ENCODE measurements around the gene C10orf90.

Gene C10orf90

GRCh38 chr10:126673565-126673964 is 3.1 kb upstream of the C10orf90 start:
- no peak for DNase-seq (ENCODE audit: low read depth in 2 of 2)

DNA sequence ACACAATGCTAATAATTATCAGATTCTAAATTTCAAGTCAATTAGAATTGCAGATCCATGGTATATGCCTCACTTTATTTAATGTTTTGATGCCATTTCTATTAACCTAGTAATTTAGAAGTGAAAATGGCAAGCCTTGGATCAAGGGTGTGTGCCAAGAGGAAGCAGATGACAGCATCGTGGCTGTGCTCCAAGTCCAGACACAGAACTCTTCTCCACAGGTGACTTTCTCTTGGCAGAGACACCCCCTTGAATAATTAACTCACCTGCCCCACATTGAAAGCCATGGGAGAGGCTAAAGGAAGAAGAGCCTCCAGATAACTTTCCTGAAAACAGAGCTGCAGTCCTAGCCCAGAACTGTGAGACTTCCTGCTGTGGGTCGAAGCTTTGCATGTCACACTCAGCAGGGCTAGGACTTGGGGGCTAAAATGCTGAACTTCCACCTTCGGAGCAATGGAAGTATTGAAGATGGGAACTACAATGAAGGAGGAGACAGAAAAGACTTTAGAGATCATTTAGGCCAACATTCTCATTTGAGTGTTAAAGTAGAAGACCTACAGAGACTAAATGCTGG is 996 bp upstream of the C10orf90 start:
- DNase-seq (ENCODE audit: low read depth in 2 of 2) = no peak

- no peak for DNase-seq (ENCODE audit: low read depth in 2 of 2)
Measured at GRCh38 chr10:126670895-126671261, 385 bp upstream of the C10orf90 start.

- no peak for DNase-seq (ENCODE audit: low read depth in 2 of 2)
Measured at GRCh38 chr10:126669168-126669567, 1.3 kb downstream of the C10orf90 start.

- no peak for DNase-seq (ENCODE audit: low read depth in 2 of 2)
Measured at GRCh38 chr10:126668505-126668904, 2.0 kb downstream of the C10orf90 start.

GRCh38 chr10:126667568-126667967 is 2.9 kb downstream of the C10orf90 start:
- no peak for DNase-seq (ENCODE audit: low read depth in 2 of 2)

- DNase-seq (ENCODE audit: low read depth in 2 of 2) = no peak
Measured at GRCh38 chr10:126665207-126665606, 5.3 kb downstream of the C10orf90 start.

DNA sequence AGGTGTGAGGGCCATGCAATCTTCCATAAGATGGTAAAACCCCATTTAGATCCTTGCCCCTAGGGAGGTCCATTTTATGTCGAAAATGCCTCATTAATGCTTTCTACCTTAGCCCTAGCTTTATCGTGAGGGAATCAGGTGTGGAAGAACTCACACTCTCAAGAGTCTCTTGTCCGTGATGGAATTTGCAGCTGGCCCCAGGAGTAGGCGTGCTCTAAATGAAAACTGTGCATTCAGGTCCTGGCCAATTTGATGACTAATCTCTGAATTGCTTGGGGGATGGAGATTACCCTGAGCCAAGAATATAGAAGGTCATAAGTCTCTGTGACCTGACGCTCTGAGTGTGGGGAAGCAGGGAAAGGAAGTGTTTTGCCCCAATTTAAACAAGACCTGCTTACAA is 6.6 kb downstream of the C10orf90 start:
- DNase-seq (ENCODE audit: low read depth in 2 of 2) = peak; percentile 49 to 57

DNA sequence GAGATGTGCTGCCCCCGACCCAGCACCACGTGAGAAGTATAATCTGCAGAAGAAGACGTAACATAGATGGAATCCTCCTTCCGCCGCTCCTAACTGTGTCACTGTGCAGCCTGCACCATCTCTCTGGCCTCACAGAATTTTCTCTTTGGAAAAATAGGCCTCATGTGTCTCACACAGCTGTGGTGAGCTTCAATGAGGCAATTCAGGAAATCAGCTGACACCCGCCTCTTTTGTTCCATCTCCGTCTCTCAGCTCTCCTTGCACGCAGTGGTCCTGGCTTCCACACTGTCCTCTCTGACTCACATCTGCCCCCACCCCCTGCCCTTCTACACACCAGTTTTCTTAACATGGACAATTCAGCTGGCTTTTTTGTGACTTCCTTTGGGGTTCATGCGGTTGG is 7.2 kb downstream of the C10orf90 start:
- peak; percentile 74 to 79 for DNase-seq (ENCODE audit: low read depth in 2 of 2)

DNA sequence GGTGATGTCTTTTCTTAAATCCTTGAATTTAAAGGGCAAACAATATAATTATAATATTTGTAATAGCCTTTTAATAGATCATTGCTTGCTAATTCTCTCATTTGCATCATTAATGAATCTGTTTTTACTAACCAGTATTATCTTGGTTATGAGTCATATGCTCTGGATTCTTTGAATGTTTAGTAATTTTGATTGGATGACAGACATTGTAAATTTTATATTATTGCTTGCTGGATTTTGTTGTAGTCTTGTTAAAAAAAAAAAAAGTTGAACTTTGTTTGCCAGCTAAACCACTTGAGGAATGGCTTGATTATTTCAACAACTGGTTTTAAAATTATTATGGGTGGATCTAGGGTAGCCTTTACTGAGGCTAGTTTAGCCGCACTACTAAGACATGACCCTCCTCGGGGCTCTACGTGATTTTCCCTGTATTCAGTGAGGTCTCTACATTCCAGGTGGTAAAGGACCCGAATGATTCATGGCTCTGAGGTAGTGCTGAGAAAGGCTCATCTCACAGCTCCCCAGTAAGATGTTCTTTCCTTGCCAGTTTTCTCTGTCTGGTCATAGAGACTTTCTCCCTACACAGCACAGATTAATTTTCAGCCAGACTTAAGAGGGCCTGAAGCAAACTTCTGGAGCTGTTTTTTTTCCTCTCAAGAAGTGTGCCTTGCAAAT is 8.5 kb downstream of the C10orf90 start:
- peak; percentile 78 to 79 for DNase-seq (ENCODE audit: low read depth in 2 of 2)

- DNase-seq (ENCODE audit: low read depth in 2 of 2) = no peak
Measured at GRCh38 chr10:126661356-126661755, 9.1 kb downstream of the C10orf90 start.

GRCh38 chr10:126659750-126660149 is 10.7 kb downstream of the C10orf90 start:
- DNase-seq (ENCODE audit: low read depth in 2 of 2) = no peak

GRCh38 chr10:126658928-126659327 is 11.6 kb downstream of the C10orf90 start:
- no peak for DNase-seq (ENCODE audit: low read depth in 2 of 2)

DNA sequence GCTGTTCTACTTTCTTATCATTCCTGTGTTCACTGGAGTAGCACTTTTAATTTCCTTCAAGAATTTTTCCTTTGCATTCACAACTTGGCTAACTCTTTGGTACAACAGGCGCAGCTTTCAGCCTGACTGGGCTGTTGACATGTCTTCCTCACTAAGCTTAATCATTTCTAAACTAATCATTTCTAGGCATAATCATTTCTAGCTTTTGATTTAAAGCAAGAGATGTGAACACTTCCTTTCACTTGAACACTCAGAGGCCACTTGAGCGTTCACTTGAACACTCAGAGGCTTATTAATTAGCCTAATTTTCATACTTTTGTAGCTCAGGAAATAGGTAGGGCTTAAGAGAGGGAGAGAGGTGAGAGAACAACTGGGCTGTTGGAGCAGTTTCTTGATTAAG is 15.9 kb downstream of the C10orf90 start:
- no peak for DNase-seq (ENCODE audit: low read depth in 2 of 2)

DNA sequence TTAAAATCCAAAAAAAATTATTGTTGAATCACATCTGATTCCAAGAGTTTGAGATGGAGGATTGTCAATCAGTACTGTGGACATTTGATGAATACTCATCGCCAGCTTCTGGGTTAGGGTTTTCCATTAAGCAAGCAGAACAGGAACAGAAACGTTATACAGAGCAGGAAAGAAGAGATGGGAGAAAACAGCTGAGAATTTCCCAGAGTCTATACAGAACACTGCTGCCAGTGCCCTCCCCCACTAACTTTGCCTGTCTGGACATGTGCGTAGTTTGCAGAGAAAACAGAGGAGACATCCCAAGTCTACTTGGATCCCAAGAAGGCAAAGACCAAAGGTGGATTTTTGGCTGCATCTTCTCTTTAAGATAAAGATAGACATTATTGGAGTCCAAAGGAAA is 19.0 kb downstream of the C10orf90 start:
- DNase-seq (ENCODE audit: low read depth in 2 of 2) = no peak

DNA sequence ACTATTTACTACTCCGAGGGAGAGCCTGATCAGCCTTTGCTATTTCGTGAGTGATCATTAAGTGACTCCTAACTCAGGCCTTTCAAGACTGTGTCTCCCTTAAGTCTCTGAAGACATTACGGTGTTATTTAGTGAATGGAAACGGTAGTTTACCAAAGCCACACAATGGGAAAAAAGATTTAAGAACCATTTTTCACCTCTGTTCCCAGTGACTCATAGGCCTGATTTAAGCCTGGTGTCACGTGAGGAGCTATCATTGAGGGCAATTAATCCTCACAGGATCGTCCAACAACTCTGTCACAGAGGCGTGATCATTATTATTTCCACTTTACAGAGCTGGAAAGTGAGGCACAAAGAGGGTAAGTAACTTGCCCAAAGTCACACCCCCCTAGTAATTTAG is 20.3 kb downstream of the C10orf90 start:
- no peak for DNase-seq (ENCODE audit: low read depth in 2 of 2)

DNA sequence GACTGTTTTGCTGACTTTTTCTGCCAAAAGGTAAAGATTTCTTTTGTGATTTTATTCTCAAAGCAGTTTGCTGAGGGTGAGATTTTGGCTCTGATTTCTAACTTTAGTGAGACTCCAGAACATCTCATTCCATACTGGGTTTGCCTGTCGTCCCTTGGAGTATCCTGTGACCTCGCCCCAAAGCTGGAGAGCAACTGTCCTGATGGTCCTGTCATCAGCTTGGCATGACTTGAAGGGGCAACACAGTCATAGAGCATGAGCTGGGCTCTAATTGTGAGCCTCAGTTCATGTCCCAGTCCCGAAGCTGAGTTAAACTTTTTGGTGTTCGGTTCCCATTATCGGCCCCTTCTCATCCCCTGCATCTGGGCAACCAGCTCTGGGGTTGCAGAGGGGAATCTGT is 23.4 kb downstream of the C10orf90 start:
- no peak for DNase-seq (ENCODE audit: low read depth in 2 of 2)

- DNase-seq (ENCODE audit: low read depth in 2 of 2) = peak; percentile 31 to 35
Measured at GRCh38 chr10:126646110-126646509, 24.4 kb downstream of the C10orf90 start.

DNA sequence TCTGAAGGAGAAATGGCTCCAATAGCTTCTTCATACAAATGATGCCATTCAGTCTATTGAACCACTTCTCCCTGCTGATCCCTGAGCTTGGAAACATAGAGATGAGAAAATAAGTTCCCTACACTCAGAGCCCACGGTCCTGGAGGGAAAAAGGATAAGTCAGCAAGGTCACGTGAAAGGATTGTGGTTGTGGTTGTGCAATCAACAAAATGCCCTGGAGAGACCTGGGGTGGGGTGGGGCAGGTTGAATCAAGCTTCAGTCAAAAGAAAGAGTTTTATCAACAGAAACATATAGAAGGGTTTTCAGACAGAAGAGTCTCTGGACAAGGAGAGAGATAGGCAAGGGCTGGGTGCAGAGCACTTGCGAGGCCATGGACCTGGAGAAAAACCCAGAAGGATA is 30.1 kb downstream of the C10orf90 start:
- DNase-seq (ENCODE audit: low read depth in 2 of 2) = no peak

- DNase-seq (ENCODE audit: low read depth in 2 of 2) = no peak
Measured at GRCh38 chr10:126639084-126639483, 31.4 kb downstream of the C10orf90 start.

DNA sequence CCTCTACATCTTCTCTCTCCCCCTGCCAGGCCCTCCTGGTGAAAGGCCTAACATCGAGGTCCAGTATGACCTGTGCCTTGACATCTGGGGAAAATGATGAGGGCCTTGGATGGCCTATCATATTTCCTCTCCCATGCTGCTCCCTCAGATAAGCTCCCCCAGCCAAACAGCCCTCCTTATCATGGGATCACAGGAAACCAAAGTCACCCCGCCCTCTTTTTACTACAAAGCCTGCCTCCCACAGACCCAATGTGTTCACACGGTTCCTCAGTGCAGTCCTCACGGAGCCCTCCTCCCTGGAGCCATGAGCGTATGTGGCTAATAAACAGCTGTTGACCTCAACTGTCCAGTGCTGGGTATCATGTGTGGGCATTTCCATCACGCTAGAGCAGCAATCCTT is 32.0 kb downstream of the C10orf90 start:
- no peak for DNase-seq (ENCODE audit: low read depth in 2 of 2)

DNA sequence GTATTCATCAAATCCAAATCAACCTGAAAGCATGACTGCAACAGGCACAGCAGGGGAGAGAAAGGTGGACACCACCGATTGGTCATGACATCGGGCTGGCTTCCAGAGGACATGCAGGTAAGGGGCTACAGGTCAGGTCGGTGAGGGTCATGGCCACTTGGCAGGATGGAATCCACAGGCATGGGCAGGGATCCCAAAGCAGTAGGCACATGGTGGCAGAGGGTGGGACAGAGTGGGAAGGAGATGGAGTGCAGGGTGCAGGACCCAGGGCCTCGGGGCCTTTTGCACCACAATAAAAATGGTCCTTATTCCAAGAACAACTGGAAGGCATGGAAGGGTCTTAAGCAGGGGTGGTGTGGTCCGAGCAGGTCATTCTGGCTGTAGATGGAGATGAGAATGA is 33.0 kb downstream of the C10orf90 start:
- DNase-seq (ENCODE audit: low read depth in 2 of 2) = no peak

DNA sequence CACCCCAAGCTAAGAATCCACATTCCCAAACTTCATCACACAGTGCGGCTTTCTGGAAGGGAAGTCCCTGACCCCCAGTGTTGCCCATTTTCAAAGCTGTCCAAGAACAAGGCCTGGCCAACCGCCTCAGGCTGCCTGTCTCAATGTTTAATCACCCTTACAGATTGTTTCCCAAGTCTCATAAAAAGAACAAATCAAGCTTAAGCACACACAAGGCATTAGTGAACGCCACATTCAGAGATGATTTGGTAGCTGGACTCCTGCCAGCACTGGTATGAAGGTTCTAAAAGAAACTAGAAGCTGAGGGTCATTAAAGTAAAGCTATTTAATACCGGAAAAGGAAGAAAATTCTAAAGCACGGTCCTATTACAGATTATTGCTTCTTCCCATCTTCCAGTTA is 35.6 kb downstream of the C10orf90 start:
- DNase-seq (ENCODE audit: low read depth in 2 of 2) = peak; percentile 16 to 23

- DNase-seq (ENCODE audit: low read depth in 2 of 2) = no peak
Measured at GRCh38 chr10:126634347-126634746, 36.1 kb downstream of the C10orf90 start.

Data from fibroblast of skin of left quadriceps (primary cell).